Stimulated activated CD4-positive, alpha-beta T cell treated with anti-CD3 and anti-CD28 coated beads, Interleukin-1b, Interleukin-23, amount 100 ng/mL, for 4 hours (primary cell): ENCODE measurements around the gene CGB2.
A peak's percentile ranks its signal among the peaks of the same experiment; 100 is the strongest.

Experiments used
- DNase-seq, 2 donors: peaks; one replicate each; pipeline ENCODE4 v3.0.0-alpha.2; 2020; ENCODE audit warnings: low read depth in 2 of 2

CGB2 gene

DNA sequence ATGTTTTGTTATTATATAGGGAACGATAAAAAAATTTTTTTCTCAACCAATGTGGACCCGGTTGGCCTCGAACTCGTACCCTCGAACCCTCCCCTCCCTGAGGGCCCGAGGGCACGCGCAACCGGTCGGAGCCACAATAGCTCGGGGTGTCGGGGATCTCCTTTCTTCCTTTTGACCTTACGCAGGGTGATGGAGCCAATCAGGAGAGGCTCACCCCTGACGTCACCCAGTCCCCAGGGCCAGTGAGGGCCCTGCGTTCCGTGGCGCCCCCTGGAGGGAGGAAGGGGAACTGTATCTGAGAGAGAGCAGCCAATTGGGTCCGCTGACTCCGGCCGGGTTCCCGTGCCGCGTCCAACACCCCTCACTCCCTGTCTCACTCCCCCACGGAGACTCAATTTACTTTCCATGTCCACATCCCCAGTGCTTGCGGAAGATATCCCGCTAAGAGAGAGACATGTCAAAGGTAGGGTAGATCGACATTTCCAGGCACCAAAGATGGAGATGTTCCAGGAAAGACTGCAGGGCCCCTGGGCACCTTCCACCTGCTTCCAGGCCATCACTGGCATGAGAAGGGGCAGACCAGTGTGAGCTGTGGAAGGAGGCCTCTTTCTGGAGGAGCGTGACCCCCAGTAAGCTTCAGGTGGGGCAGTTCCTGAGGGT is at the start of gene CGB2:
CGB2 (plus strand) TSS at position 249 of the 660 bp plus-strand sequence; CDS start at position 455, 206 bp downstream.
- peak in 1 of 2 donors; percentile 44 for DNase-seq

DNA sequence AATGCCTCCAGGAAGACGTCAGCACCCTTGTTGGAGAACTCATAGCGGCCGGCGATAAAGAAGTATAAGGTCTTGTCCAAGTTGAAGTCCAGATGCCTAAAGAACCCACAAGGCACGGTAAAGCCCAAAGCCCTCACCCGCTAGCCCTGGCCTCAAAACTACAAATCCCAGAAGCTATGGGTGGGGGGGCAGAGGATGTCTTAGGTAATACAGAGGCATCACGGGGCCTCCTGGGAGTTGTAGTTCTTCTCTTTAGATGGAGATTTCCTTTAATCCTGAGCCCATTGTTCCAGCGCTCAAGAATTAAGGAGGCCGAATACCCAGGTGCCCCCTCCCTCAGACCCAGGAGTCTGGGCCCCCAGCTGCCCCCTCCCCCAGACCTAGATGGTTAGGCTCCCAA is 49.4 kb upstream of the CGB2 start:
- DNase-seq = no peak

DNA sequence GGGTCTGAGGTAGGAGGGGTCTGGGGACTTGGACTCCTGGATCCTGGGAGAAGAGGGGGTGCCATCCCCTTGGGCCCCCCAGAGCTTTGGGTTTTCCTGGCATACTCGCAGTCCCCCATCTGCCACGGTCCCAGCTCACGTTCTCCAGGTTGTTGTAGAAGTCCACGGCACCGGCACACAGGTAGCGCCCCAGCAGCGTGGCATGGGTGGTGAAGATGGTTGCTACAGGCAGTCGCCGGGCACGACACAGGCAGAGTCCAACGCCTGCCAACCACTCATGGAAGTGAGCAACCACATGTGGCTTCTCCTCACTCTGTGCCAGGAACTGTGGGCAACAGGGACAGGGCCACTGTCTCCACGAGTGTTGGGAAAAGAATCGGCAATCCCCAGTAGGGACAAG is 46.0 kb upstream of the CGB2 start:
- no peak for DNase-seq

DNA sequence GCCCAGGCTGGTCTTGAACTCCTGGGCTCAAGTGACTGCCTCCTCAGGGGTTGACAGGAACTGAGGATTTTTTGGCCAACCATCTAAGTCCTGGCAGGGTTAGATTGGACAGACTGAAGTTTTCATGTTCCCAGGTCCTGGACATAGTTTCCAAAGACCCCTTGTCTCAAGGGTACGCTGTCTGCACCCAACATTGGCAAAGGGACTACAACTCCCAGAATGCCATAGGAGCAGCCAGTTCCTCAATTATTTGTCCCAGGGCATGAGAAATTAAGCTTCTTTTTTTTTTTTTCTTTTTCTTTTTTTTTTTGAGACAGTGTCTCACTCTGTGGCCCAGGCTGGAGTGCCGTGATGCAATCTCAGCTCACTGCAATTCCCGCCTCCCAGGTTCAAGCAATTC is 45.5 kb upstream of the CGB2 start:
- DNase-seq = no peak

DNA sequence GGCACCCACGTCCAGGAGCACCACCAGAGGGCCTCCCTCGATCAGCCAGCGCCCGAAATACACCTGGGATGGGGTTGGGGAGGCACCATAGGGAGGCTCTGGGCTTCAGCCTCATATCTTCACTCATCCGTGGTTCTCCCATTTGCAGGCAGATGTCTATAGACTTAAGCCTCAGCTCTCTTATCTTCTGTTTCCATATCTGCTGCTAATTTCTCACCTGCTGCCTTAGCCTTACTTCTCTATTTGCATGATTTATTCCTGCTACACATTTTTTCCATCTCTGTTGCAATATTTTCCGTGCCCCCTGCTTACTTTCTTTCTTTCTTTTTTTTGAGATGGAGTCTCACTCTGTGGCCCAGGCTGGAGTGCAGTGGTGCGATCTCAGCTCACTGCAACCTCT is 44.4 kb upstream of the CGB2 start:
- no peak for DNase-seq

DNA sequence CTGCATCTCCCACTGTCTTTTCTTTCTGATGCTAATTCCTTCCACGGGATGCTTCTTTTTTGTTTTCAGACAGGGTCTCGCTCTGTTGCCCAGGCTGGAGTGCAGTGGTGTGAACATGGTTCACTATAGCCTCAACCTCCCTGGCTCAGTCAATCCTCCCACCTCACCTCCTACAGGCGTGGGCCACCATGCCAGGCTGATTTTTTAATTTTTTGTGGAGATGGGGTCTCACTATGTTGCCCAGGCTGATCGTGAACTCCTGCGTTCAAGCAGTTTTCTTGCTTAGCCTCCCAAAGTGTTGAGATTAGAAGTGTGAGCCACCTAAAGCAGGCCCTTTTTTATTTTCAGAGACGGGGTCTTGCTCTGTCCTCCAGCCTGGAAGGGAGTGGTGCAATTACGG is 43.4 kb upstream of the CGB2 start:
- no peak for DNase-seq

DNA sequence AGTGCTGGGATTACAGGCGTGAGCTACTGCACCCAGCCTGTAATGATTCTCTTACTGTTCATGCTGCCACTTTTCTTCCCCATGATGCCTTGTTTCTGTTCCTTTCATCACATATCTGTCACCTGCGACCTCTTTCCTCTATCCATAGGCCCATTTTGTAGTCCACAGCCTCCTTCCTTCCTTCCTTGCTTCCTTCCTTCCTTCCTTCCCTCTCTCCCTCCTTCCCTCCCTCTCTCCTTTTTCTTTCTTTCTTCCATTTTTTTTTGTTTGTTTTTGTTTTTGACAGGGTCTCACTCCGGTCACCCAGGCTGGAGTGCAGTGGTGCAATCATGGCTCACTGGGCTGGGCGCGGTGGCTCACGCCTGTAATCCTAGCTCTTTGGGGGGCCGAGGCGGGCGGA is 42.8 kb upstream of the CGB2 start:
- DNase-seq = no peak

DNA sequence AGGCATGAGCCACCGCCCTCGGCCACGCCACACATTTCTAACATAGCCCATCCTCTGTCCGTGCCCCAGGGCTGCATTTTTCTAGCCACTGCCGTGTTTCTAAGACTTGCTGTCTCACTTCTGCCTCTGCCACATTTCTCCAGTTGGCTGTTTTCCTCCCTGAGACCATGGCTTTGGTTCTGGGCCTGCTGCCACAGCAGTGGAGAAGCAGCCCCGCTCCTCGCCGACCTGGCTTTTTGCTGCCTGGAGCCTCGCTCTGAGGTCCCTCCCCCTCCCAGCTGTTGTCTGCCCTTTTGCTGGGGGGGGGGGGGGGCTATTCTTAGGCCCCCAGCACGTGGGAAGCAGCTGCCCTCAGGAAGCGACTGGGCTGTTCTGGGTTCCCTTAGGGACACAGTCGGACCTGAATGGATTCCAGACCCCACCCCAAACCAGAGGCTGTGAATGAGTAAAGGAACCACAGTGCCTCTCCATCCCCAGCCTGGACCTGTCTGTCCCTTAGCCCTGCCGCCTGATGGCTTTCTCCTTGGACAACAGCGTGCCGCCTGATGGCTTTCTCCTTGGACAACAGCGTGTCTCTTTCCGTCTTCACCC is 41.9 kb upstream of the CGB2 start:
- DNase-seq = no peak

DNA sequence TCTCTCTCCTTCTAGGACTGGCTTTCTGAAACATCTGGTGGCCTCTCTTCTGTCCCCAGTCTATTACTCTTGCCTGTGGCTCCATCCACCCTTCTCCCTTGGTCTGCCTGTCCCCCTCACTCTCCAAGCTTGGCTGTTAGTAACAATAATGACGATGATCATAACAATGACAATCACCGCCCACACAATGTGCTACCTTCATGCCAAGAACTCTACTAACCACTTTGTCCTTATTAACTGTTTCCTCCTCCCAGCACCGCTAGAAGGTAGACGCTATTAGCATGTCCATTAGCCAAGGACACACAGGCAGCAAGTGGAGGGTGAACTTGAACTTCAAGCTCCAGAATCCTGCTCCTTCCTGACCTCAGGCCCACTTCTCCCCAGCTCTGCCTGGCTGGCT is 41.3 kb upstream of the CGB2 start:
- no peak for DNase-seq

DNA sequence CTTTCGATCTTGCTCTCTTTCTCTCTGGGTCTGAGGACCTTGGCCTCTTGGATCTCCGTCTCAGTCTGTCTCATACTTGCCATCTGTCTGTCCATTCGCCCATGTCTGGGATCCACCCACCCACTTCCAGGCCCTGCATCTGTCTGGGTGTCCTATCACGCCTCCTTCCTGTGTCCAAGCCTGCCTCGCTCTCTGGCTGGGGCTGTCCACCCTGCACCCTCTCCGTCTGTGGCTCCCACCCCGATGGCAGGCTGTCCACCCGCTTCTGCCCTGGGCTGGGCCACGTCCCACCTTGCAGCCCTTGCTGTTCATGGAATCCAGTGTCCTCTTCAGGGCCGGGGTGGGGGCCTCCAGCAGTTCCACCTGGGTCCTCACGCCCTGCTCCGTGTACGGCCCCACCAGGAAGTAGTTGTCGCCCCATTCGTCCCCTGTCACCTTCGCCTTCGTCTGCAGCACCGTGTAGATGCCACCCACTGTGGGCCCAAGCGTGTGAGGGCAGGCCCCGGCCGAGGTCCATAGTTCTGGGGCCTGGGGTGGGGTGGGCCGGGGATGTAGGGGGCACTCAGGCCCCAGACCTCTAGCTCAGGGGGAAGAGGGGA is 40.6 kb upstream of the CGB2 start:
- DNase-seq = no peak

DNA sequence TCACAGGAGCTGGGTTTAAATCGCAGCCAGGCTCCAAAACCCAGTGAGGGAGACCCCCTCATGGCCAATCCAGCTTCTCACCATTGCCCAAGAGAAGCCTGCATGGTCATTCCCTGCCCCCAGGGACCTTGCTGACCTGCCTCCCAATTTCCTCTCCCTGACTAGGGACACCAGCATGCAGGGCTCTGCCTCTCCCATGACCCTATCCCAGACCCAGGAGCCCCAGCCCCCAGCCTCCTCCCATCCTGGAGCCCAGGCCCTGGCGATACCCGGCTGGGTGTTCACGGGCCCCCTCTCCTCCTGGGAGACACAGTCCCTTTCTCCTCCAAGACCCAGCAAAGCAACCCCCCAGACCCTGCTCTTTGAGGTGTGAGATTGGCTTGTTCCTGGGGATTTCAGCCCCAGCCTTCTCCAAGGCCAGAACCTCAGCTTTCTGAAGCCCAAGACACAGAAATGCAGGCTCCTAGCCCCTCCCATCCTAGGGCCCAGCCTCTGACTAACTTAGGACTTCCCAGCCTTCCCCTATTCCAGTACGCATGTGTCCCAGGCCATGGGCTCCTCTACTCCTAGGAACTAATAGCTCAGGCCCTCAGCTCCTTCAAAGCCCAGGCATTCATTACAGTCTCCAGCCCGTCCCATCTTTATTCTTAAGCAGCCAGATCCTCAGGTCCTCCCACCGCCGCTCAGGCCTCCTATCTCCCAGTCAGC is 39.7 kb upstream of the CGB2 start:
- no peak for DNase-seq

DNA sequence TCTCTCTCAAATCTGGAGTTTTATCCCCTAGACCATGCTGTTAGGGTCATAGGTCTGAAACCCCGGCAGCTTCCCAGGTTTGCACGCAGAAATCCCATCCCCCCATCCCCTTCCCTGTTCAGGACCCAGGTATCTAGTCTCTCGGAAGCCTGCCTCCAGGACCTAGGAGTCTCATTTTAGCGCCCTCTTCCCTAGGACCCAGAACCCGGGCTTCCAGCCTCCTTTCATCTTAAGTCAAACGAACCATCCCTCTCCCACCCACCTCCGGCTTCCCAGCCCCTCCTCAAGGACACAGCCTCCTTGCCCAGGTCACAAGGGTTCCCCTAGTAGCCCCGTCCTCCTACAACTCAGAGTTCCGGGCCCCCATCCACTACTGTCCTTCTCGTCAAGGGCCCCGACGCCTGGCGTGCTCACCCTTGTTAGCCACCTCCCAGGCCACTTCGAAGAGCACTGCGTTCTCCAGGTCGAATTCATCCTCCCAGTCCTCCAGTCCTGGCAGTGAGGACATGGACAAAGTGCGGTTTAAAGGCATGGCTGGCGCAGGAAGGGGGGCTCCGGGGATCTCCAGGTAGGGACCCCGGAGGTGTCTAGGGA is 39.0 kb upstream of the CGB2 start:
- DNase-seq = no peak

DNA sequence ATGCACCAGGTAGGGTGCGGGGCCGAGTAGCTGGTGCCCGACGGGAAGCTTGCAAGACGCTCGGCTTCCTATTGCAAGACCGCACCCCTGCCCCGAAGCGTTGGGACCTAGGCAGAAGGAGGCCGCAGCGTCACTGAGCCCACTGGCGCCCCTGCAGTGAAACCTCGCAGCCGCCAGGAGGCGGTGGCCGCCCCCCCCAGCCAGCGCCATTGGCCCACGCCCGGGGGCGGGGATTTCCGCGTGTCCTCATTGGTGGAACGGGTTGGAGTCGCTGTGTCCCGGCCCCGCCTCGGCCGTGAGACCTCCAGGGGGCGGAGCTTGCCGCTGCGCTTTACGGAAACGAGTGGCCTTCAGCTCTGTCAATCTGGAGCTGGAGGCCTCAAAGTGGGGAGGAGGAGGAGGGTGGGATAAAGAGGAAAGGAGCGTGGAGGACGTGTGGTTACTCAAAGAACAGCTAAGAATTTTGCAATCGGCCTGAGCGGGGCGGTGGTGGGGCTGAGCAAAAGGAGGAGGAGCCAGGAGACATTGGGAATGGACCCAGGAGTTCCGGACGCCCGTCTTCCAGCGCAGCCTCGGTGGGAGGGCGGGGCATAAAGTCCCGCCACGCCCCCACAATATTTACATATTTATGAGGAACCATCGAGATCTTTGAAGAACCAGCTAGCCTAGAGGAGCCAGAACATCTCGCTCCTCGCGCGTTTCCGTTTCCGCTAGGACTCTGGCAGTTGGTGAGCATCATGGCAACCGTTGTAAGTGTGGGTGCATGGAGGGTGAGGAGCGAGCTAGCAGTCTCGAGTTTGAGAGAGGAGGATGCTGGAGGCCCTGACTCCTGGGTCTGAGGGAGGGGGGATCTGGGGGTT is 38.3 kb upstream of the CGB2 start, which contains the start of the genes GYS1 and RUVBL2:
GYS1 (minus strand) TSS at position 135 of the 860 bp plus-strand sequence. CDS start 197 bp downstream, outside the sequence.
RUVBL2 (plus strand) TSS at position 713 of the 860 bp plus-strand sequence; CDS start at position 738, 25 bp downstream.
- peak; percentile 98 to 99 for DNase-seq

DNA sequence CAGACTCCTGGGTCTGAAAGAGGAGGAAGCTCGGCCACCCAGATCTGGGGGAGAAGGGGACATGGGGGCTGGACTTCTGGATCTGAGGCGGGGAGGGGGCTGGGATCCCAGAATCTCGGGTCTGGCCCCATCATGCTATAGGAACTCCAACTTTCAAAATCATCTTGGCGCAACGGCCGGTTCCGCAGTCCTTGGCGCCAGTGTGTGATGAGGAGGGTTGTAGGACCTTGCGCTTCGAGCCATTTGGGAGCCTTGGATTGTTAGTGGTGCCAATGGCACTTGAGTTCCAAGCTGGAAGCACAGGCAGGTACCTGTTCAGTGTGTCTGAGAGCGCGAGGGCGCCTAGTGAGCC is 37.7 kb upstream of the CGB2 start:
- no peak for DNase-seq

DNA sequence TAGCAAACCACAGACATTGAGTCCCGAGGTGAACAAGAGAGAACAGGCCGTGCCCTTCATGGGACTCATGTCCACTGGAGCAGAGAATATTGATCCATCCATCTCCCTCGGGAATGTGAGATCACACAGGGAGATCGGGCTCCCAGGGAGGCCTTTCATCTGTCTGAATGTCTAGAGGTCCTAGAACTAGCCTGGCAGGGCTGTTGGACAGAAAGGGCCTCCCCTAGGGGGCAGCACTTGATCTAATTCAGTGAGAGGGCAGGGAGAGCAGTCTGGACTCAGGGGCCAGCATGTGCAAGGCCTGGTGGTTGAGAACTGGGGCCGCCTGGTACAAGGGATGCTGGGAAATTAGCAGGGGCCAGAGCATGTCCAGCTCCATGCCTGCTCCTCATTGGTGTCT is 33.7 kb upstream of the CGB2 start:
- DNase-seq = no peak

DNA sequence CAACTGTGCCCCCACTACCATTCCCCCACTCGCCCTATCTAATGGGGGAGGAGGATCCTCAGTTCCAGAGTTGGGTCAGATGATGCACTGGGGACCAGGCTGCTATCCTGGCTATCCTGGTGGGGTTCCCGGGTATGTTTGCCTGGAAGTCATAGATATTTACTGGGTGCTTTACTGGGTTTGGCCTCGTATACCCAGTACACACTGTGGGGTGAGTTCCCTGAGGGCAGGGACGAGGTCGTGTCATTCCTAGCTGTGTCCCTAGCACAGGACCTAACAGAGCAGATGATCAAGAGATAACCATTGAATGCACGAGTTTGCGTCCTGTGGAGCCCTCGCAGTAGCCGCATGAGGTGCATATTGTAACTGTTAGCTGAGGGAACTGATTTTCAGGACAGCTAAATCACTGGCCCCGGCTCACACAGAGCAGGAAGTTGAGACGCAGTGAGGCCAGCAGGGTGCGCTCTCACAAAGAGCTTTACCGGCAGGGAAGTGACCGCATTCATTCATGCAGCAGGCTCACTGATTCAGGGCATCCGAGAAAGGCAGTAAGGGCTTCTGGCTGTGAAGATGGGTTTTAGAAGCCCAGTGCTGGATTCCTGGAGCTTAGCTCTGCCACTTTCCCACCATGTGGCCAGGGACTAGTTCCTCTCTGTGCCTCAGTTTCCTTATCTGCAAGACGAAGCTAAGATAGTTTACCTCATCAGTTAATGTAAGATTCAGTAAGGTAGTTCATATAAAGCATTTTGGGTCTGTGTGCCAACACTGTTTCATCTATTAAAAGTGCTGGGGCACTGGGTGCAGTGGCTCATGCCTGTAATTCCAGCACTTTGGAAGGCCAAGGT is 32.0 kb upstream of the CGB2 start:
- peak; percentile 47 to 62 for DNase-seq

DNA sequence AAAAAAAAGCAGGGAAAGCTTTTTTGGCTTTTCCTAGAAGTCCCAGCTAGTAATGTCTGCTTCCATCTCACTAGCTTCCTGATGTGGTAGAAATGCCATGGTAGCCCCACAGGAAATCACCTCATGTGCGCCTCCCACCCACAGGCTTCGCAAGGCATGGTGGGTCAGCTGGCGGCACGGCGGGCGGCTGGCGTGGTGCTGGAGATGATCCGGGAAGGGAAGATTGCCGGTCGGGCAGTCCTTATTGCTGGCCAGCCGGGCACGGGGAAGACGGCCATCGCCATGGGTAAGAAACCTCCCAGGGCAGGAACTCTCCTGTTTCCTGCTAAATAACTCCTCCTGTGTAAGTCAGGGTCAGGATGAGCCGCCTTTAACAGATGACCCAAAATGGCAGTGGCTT is 27.6 kb upstream of the CGB2 start:
- no peak for DNase-seq

DNA sequence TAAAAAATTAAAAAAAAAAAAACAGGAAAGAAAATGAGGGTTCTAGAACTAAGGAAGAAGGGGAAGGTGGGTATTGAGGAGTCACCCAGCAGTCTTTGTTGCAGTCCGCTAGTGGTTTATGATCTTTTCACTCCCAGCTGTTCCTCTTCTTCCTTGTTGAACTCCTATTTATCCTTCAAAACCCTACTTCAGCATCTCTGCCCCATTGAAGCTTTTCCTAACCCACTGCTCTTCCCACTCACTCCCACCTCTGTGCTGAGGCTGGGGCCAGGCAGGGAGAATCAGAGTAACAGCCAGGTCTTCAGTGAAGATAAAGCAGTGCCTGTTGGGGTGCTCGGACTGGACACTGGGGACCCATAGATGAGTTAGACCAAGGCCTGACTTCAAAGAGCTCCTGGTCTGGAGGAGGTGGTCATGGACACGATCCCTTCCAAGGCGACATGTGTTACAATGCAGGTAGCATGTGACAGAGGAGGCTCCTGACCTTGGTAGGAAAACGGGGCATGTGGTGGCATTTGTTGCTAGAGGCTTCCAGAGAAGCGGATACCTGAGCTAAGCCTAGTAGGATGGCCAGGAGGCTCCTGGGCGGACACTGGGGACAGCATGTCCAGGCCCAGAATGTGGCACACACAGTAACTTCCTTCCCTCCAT is 26.6 kb upstream of the CGB2 start:
- no peak for DNase-seq

DNA sequence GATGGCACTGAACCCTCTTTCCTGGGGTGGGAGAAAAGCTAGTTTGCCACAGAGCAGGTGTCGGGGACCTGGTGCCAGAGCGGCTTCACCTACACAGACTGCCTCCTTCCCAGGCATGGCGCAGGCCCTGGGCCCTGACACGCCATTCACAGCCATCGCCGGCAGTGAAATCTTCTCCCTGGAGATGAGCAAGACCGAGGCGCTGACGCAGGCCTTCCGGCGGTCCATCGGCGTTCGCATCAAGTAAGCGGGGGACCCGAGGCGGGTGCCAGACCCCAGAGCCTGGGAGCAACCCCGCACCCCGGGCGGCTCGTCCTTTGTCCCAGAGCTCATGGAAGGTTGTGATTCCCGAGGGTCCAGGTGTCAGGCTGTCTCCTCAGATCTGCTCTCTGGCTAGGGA is 24.8 kb upstream of the CGB2 start:
- DNase-seq = no peak

DNA sequence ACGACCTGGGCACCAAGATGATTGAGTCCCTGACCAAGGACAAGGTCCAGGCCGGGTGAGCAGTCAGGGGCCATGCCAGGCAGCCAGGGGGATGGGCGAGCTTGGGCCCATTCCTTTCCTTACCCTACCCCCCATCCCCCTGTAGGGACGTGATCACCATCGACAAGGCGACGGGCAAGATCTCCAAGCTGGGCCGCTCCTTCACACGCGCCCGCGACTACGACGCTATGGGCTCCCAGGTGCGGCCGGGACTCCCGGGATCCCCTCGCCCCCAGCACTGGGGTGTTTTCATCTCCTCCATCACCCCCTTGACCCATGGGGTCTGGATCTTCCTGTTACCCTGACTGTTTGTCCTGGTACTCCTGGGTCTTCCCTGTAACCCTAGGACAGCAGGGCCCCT is 21.9 kb upstream of the CGB2 start:
- DNase-seq = no peak
